Measurements from ENCODE around the gene ATP5MC3.

Gene ATP5MC3

GRCh38 chr2:175188761-175189160 lies 7.3 kb upstream of the ATP5MC3 start:
- intact Hi-C loops (cut with DNase I; ENCODE audit: low total_unique reads) = no loop called here

GRCh38 chr2:175187378-175187777 lies 5.9 kb upstream of the ATP5MC3 start:
- intact Hi-C loops (cut with DNase I; ENCODE audit: low total_unique reads) = no loop called here
- no peak for DNase-seq
- Histone ChIP-seq H3K4me3 (no peak overlapping the region), H3K36me3 (no peaks in the 10 kb centered on the region), H3K27ac (no peak overlapping the region), H3K27me3 (no peaks in the 10 kb centered on the region), H3K4me1 (no peaks in the 10 kb centered on the region), H3K9me3 (no peaks in the 10 kb centered on the region)
- no peak for TF ChIP-seq CTCF (IDR thresholded peaks at IDR 0.05)

More at GRCh38 chr2:175188761-175189160, 7.3 kb upstream of the ATP5MC3 start:
- Histone ChIP-seq H3K27ac (no peak overlapping the region), H3K9me3 (no peaks in the 10 kb centered on the region), H3K4me3 (no peak overlapping the region), H3K36me3 (no peaks in the 10 kb centered on the region), H3K27me3 (no peaks in the 10 kb centered on the region), H3K4me1 (no peaks in the 10 kb centered on the region)
- no peak for TF ChIP-seq CTCF (IDR thresholded peaks at IDR 0.05)
- no peak for DNase-seq

- Histone ChIP-seq H3K27ac (no peak overlapping the region), H3K9me3 (no peaks in the 10 kb centered on the region), H3K36me3 (peaks cover 10 to 11% (median 10%) of the 10 kb centered on the region in 3 donors), H3K27me3 (no peaks in the 10 kb centered on the region), H3K4me3 (no peak overlapping the region), H3K4me1 (peaks cover 0 to 13% (median 7%) of the 10 kb centered on the region in 4 donors)
- intact Hi-C loops (cut with DNase I; ENCODE audit: low total_unique reads) = no loop called here
- no peak for TF ChIP-seq CTCF (IDR thresholded peaks at IDR 0.05)
- no peak for DNase-seq
These were observed 2.2 kb upstream of the ATP5MC3 start for GRCh38 chr2:175183674-175184073.

GRCh38 chr2:175181877-175182308 lies 383 bp upstream of the ATP5MC3 start:
- TF ChIP-seq CTCF (IDR thresholded peaks at IDR 0.05) = no peak
- peak overlapping the region; percentile 75 to 85 for H3K4me3 ChIP-seq
- peak overlapping the region; percentile 82 to 84 for H3K27ac ChIP-seq
- H3K36me3 ChIP-seq = peaks cover 20 to 28% (median 25%) of the 10 kb centered on the region in 3 donors
- no peaks in the 10 kb centered on the region for H3K9me3 ChIP-seq
- no peaks in the 10 kb centered on the region for H3K27me3 ChIP-seq
- intact Hi-C loops (cut with DNase I; ENCODE audit: low total_unique reads) = no loop called here
- peaks cover 0 to 13% (median 7%) of the 10 kb centered on the region in 4 donors for H3K4me1 ChIP-seq
- DNase-seq = no peak

- no peak for TF ChIP-seq CTCF (IDR thresholded peaks at IDR 0.05)
- Histone ChIP-seq H3K27me3 (no peaks in the 10 kb centered on the region), H3K36me3 (peaks cover 20 to 34% (median 28%) of the 10 kb centered on the region in 3 donors), H3K9me3 (no peaks in the 10 kb centered on the region), H3K27ac (peak overlapping the region; percentile 82 to 84), H3K4me1 (peaks cover 0 to 13% (median 7%) of the 10 kb centered on the region in 4 donors), H3K4me3 (peak overlapping the region; percentile 75 to 85)
- DNase-seq = peak in 1 of 2 donors; percentile 69
- intact Hi-C loops (cut with DNase I; ENCODE audit: low total_unique reads) = no loop called here
These were observed 808 bp downstream of the ATP5MC3 start for GRCh38 chr2:175180701-175181103.

GRCh38 chr2:175176624-175177023 lies 4.9 kb downstream of the ATP5MC3 start:
- H3K9me3 ChIP-seq = no peaks in the 10 kb centered on the region
- no peak overlapping the region for H3K27ac ChIP-seq
- intact Hi-C loops (cut with DNase I; ENCODE audit: low total_unique reads) = loop anchor here (10.0 kb wide), 1 partner anchor 142 kb away; no protein-coding TSS in a partner anchor
- H3K4me1 ChIP-seq = peaks cover 0 to 7% (median 4%) of the 10 kb centered on the region in 4 donors
- H3K36me3 ChIP-seq = peaks cover 20 to 34% (median 28%) of the 10 kb centered on the region in 3 donors
- H3K4me3 ChIP-seq = no peak overlapping the region
- no peak for TF ChIP-seq CTCF (IDR thresholded peaks at IDR 0.05)
- H3K27me3 ChIP-seq = no peaks in the 10 kb centered on the region
- no peak for DNase-seq

Data from tibial artery (tissue), 4 donors.